HFFc6 (cell line): ENCODE data around the gene BORCS5. TPM values are rescaled to one million over a fixed set of nuclear protein-coding genes. Genes with fewer than 3 reads are reported as not detected.
"Not testable (repeated sequence)": the region's sequence is repeated elsewhere in the genome, so short reads cannot be mapped to it uniquely, and the experiment has no call there.

Experiments used
- DNase-seq: peaks from one replicate; pipeline ENCODE4 v3.0.0-alpha.2; 2018
- H3K27ac Mint-ChIP-seq: 2 replicates; pipeline ENCODE4 v1.8.0; 2020; ENCODE audit warnings: mild to moderate bottlenecking, mixed read lengths
- H3K27me3 Mint-ChIP-seq: 2 replicates; pipeline ENCODE4 v1.8.0; 2021; ENCODE audit warnings: mild to moderate bottlenecking, moderate library complexity, mixed read lengths; ENCODE audit not compliant: insufficient read depth
- H3K36me3 Mint-ChIP-seq: 2 replicates; pipeline ENCODE4 v1.8.0; 2021; ENCODE audit warnings: low read depth, mixed read lengths
- H3K4me1 Mint-ChIP-seq: 2 replicates; pipeline ENCODE4 v1.8.0; 2020; ENCODE audit warnings: low read depth, mixed read lengths
- H3K4me3 Mint-ChIP-seq: 2 replicates; pipeline ENCODE4 v1.8.0; 2020; ENCODE audit warnings: mild to moderate bottlenecking, moderate library complexity, mixed read lengths
- H3K9me3 Mint-ChIP-seq: 2 replicates; pipeline ENCODE4 v1.8.0; 2020; ENCODE audit warnings: mild to moderate bottlenecking, mixed read lengths
- CTCF ChIP-seq: fragments of 200-600 bp; sonication (generic); IDR thresholded peaks from 2 replicates; pipeline ENCODE4 v1.5.0; 2021; ENCODE audit warnings: antibody characterized with exemption, mild to moderate bottlenecking
- total RNA-seq, 6 experiments: library from RNA; stranded (reverse); fragmentation: NEBNext Ultra II Directional; extraction: Animal tissue kit (Norgen Biotek cat#: 25700); gene quantifications; 2 replicates in 1 of 6; 3 replicates in 5 of 6; pipeline ENCODE4 v1.2.3, GENCODE V29; 2021

BORCS5 gene
- total RNA-seq, 6 experiments from 2014 or later = 8.7 to 13.9 (median 10.6) TPM

- Mint-ChIP-seq H3K36me3 (peaks cover 6% of the 10 kb centered on the region; the same call in 1 of the 2 replicates), H3K9me3 (no peaks in the 10 kb centered on the region), H3K4me1 (peaks cover 10% of the 10 kb centered on the region), H3K27ac (no peak overlapping the region), H3K27me3 (no peaks in the 10 kb centered on the region), H3K4me3 (no peak overlapping the region)
- TF ChIP-seq CTCF = no peak
- no peak for DNase-seq
Measured at GRCh38 chr12:12404297-12404696, 47.4 kb downstream of the BORCS5 start.

- H3K36me3 Mint-ChIP-seq = peaks cover 6% of the 10 kb centered on the region
- H3K27me3 Mint-ChIP-seq = no peaks in the 10 kb centered on the region
- no peak for TF ChIP-seq CTCF
- no peak overlapping the region for H3K4me3 Mint-ChIP-seq
- no peak for DNase-seq
- peaks cover 6% of the 10 kb centered on the region; the same call in 1 of the 2 replicates for H3K4me1 Mint-ChIP-seq
- no peaks in the 10 kb centered on the region for H3K9me3 Mint-ChIP-seq
- no peak overlapping the region for H3K27ac Mint-ChIP-seq
Measured at GRCh38 chr12:12405882-12406281, 49.0 kb downstream of the BORCS5 start.

- TF ChIP-seq CTCF = no peak
- no peaks in the 10 kb centered on the region for H3K27me3 Mint-ChIP-seq
- no peak for DNase-seq
- no peaks in the 10 kb centered on the region for H3K9me3 Mint-ChIP-seq
- H3K4me1 Mint-ChIP-seq = peaks cover 6% of the 10 kb centered on the region; the same call in 1 of the 2 replicates
- H3K36me3 Mint-ChIP-seq = peaks cover 5% of the 10 kb centered on the region; the same call in 1 of the 2 replicates
- H3K4me3 Mint-ChIP-seq = no peak overlapping the region
- no peak overlapping the region for H3K27ac Mint-ChIP-seq
Measured at GRCh38 chr12:12406762-12407161, 49.9 kb downstream of the BORCS5 start.

- TF ChIP-seq CTCF = no peak
- H3K4me1 Mint-ChIP-seq = peaks cover 6% of the 10 kb centered on the region; the same call in 1 of the 2 replicates
- no peaks in the 10 kb centered on the region for H3K9me3 Mint-ChIP-seq
- H3K36me3 Mint-ChIP-seq = peaks cover 5% of the 10 kb centered on the region; the same call in 1 of the 2 replicates
- H3K4me3 Mint-ChIP-seq = no peak overlapping the region
- DNase-seq = no peak
- no peaks in the 10 kb centered on the region for H3K27me3 Mint-ChIP-seq
- H3K27ac Mint-ChIP-seq = no peak overlapping the region
Measured at GRCh38 chr12:12408265-12408690, 51.4 kb downstream of the BORCS5 start.

GRCh38 chr12:12409337-12409736 lies 52.5 kb downstream of the BORCS5 start:
- H3K27ac Mint-ChIP-seq, H3K4me1 Mint-ChIP-seq, DNase-seq, H3K4me3 Mint-ChIP-seq, H3K9me3 Mint-ChIP-seq, H3K27me3 Mint-ChIP-seq, H3K36me3 Mint-ChIP-seq: not testable (repeated sequence)

- no peak overlapping the region for H3K4me3 Mint-ChIP-seq
- H3K9me3 Mint-ChIP-seq = peaks cover 9% of the 10 kb centered on the region
- H3K36me3 Mint-ChIP-seq = peaks cover 20% of the 10 kb centered on the region
- no peak for DNase-seq
- no peak for TF ChIP-seq CTCF
- no peak overlapping the region for H3K27ac Mint-ChIP-seq
- H3K27me3 Mint-ChIP-seq = no peaks in the 10 kb centered on the region
- H3K4me1 Mint-ChIP-seq = peaks cover 16% of the 10 kb centered on the region
Measured at GRCh38 chr12:12415886-12416285, 59.0 kb downstream of the BORCS5 start.

GRCh38 chr12:12419165-12419564 lies 62.3 kb downstream of the BORCS5 start:
- Mint-ChIP-seq H3K36me3 (peaks cover 43% of the 10 kb centered on the region), H3K4me1 (peaks cover 16% of the 10 kb centered on the region), H3K9me3 (peaks cover 36% of the 10 kb centered on the region)
- DNase-seq, H3K27ac Mint-ChIP-seq, H3K27me3 Mint-ChIP-seq, H3K4me3 Mint-ChIP-seq: not testable (repeated sequence)
